Amniotic stem cell (primary cell): ENCODE results near the gene TRAF3.
"Not testable (repeated sequence)": the region's sequence is repeated elsewhere in the genome, so short reads cannot be mapped to it uniquely, and the experiment has no call there.

ENCODE experiments used
- DNase-seq: peaks from one replicate; lab custom pipeline; 2025; lab: John Stamatoyannopoulos, UW

The TRAF3 gene

GRCh38 chr14:102923925-102924486 lies 146.8 kb downstream of the TRAF3 start:
- no peak for DNase-seq

- DNase-seq, result no peak
Observed at GRCh38 chr14:102924632-102925588, 147.7 kb downstream of the TRAF3 start.

- DNase-seq, result no peak
Observed at GRCh38 chr14:102925646-102926045, 148.4 kb downstream of the TRAF3 start.

GRCh38 chr14:102926104-102926503 lies 148.9 kb downstream of the TRAF3 start:
- DNase-seq, result no peak

- DNase-seq, result not testable (repeated sequence)
Observed at GRCh38 chr14:102926840-102927239, 149.6 kb downstream of the TRAF3 start.

- DNase-seq, result no peak
Observed at GRCh38 chr14:102927346-102927877, 150.2 kb downstream of the TRAF3 start.

- DNase-seq, result no peak
Observed at GRCh38 chr14:102927878-102928411, 150.7 kb downstream of the TRAF3 start.

- no peak for DNase-seq
Observed at GRCh38 chr14:102928412-102929240, 151.4 kb downstream of the TRAF3 start.

GRCh38 chr14:102929241-102930137 lies 152.2 kb downstream of the TRAF3 start:
- DNase-seq, result no peak

- no peak for DNase-seq
Observed at GRCh38 chr14:102930138-102930752, 153.0 kb downstream of the TRAF3 start.

- no peak for DNase-seq
Observed at GRCh38 chr14:102930753-102931579, 153.7 kb downstream of the TRAF3 start.

- DNase-seq, result no peak
Observed at GRCh38 chr14:102931580-102932285, 154.5 kb downstream of the TRAF3 start.

GRCh38 chr14:102932484-102933248 lies 155.4 kb downstream of the TRAF3 start:
- DNase-seq, result no peak

- no peak for DNase-seq
Observed at GRCh38 chr14:102933618-102934231, 156.5 kb downstream of the TRAF3 start.

- DNase-seq, result no peak
Observed at GRCh38 chr14:102935756-102936155, 158.5 kb downstream of the TRAF3 start.

- no peak for DNase-seq
Observed at GRCh38 chr14:102937331-102938175, 160.3 kb downstream of the TRAF3 start.

GRCh38 chr14:102938191-102938590 lies 160.9 kb downstream of the TRAF3 start:
- DNase-seq, result no peak
